Endodermal cell (in vitro differentiated cells): ENCODE results near the gene NACC2. TPM values are rescaled to one million over a fixed set of nuclear protein-coding genes. Genes with fewer than 3 reads are reported as not detected.

Experiments
- DNase-seq: peaks from one replicate; pipeline ENCODE4 v3.0.0-alpha.2; 2017
- H3K27ac ChIP-seq: 2 replicates; pipeline ENCODE4 v1.5.1; 2013; ENCODE audit warnings: mild to moderate bottlenecking, low read depth, low read length, moderate library complexity
- H3K27me3 ChIP-seq: 2 replicates; pipeline ENCODE4 v1.6.1; 2013; ENCODE audit warnings: mild to moderate bottlenecking, low read length, moderate library complexity; ENCODE audit not compliant: insufficient read depth, control insufficient read depth, poor library complexity, severe bottlenecking
- H3K36me3 ChIP-seq: 2 replicates; pipeline ENCODE4 v1.7.0; 2013; ENCODE audit warnings: mild to moderate bottlenecking, low read length, moderate library complexity; ENCODE audit not compliant: control insufficient read depth, insufficient read depth
- H3K4me1 ChIP-seq: one replicate; pipeline ENCODE4 v1.7.0; 2013; ENCODE audit warnings: low read length; ENCODE audit not compliant: control insufficient read depth, insufficient read depth
- H3K4me3 ChIP-seq: 2 replicates; pipeline ENCODE4 v1.5.1; 2013; ENCODE audit warnings: mild to moderate bottlenecking, low read length, moderate library complexity
- H3K9ac ChIP-seq: 2 replicates; pipeline ENCODE4 v1.6.1; 2013; ENCODE audit warnings: mild to moderate bottlenecking, low read length, moderate library complexity; ENCODE audit not compliant: poor library complexity, severe bottlenecking; ENCODE audit errors: extremely low read depth
- H3K9me3 ChIP-seq: 2 replicates; pipeline ENCODE4 v1.6.1; 2013; ENCODE audit warnings: mild to moderate bottlenecking, low read length, moderate library complexity; ENCODE audit not compliant: control insufficient read depth
- H3K27ac Mint-ChIP-seq: 2 replicates; pipeline ENCODE4 v1.8.0; 2020; ENCODE audit warnings: mixed read lengths
- H3K27me3 Mint-ChIP-seq: 2 replicates; pipeline ENCODE4 v1.8.0; 2021; ENCODE audit warnings: mild to moderate bottlenecking, mixed read lengths; ENCODE audit not compliant: insufficient read depth
- H3K36me3 Mint-ChIP-seq: 2 replicates; pipeline ENCODE4 v1.8.0; 2020; ENCODE audit warnings: low read depth, mixed read lengths
- H3K4me1 Mint-ChIP-seq: 2 replicates; pipeline ENCODE4 v1.8.0; 2020; ENCODE audit warnings: mixed read lengths
- H3K4me3 Mint-ChIP-seq: 2 replicates; pipeline ENCODE4 v1.8.0; 2020; ENCODE audit warnings: mild to moderate bottlenecking, moderate library complexity, mixed read lengths
- H3K9me3 Mint-ChIP-seq: 2 replicates; pipeline ENCODE4 v1.8.0; 2020; ENCODE audit warnings: mild to moderate bottlenecking, mixed read lengths
- CTCF ChIP-seq: fragments of 200-600 bp; sonication (generic); conservative IDR thresholded peaks from 2 replicates; pipeline ENCODE4 v1.5.0; 2021; ENCODE audit warnings: antibody characterized with exemption, mild to moderate bottlenecking
- WGBS, 2 experiments: methylation state at CpG; one replicate each; pipeline versions ENCODE4 v1.1.5 to v1.1.7; 2013; ENCODE audit warnings: missing lambda C conversion rate in 2 of 2, mixed read lengths in 1 of 2; ENCODE audit not compliant: insufficient coverage in 1 of 2, insufficient read length in 1 of 2; 5-methylcytosine and 5-hydroxymethylcytosine counted together
- total RNA-seq, 2 donors: library from RNA; stranded (reverse); fragmentation: NEBNext Ultra II Directional in 1 of 2; extraction: Animal tissue kit (Norgen Biotek cat#: 25700) in 1 of 2; gene quantifications; 2 replicates in 1 of 2; 3 replicates in 1 of 2; pipeline ENCODE4 v1.2.1, GENCODE V29; 2021

The NACC2 gene
- total RNA-seq, 2 donors from 2014 or later = 12.4 to 16.7 TPM

- TF ChIP-seq CTCF = no peak
- Histone ChIP-seq H3K9ac (no peak overlapping the region), H3K9me3 (no peaks in the 10 kb centered on the region), H3K27me3 (peaks cover 4% of the 10 kb centered on the region), H3K27ac (no peak overlapping the region), H3K4me1 (peaks cover 5% of the 10 kb centered on the region), H3K36me3 (peaks cover 8% of the 10 kb centered on the region), H3K4me3 (no peak overlapping the region)
- Mint-ChIP-seq H3K36me3 (peaks cover 10% of the 10 kb centered on the region), H3K27ac (no peak overlapping the region), H3K4me3 (no peak overlapping the region), H3K9me3 (no peaks in the 10 kb centered on the region), H3K27me3 (peaks cover 3% of the 10 kb centered on the region), H3K4me1 (peaks cover 13% of the 10 kb centered on the region)
- no peak for DNase-seq
- 92 to 94% methylated on average over 10 to 12 of the region's 12 CpGs for WGBS, 2 experiments
Measured at GRCh38 chr9:135958485-135958884, 136.6 kb downstream of the NACC2 start.

GRCh38 chr9:135957431-135957830 lies 137.7 kb downstream of the NACC2 start:
- H3K4me3 Mint-ChIP-seq = no peak overlapping the region
- H3K9me3 Mint-ChIP-seq = no peaks in the 10 kb centered on the region
- H3K27me3 Mint-ChIP-seq = peaks cover 3% of the 10 kb centered on the region
- H3K36me3 ChIP-seq = peaks cover 13% of the 10 kb centered on the region
- no peak for TF ChIP-seq CTCF
- DNase-seq = no peak
- no peaks in the 10 kb centered on the region for H3K9me3 ChIP-seq
- H3K4me1 ChIP-seq = peaks cover 5% of the 10 kb centered on the region
- H3K36me3 Mint-ChIP-seq = peaks cover 19% of the 10 kb centered on the region
- H3K9ac ChIP-seq = no peak overlapping the region
- no peak overlapping the region for H3K4me3 ChIP-seq
- no peaks in the 10 kb centered on the region for H3K27me3 ChIP-seq
- no peak overlapping the region for H3K27ac ChIP-seq
- WGBS, 2 experiments = 81 to 94% methylated on average over 7 to 9 of the region's 9 CpGs
- H3K27ac Mint-ChIP-seq = no peak overlapping the region
- peaks cover 13% of the 10 kb centered on the region for H3K4me1 Mint-ChIP-seq

- WGBS, 2 experiments = 96% methylated on average over 8 of the region's 8 CpGs; no CpG with 5 or more reads in 1 of the 2 experiments
- no peaks in the 10 kb centered on the region for H3K9me3 Mint-ChIP-seq
- DNase-seq = no peak
- no peak overlapping the region for H3K27ac Mint-ChIP-seq
- Histone ChIP-seq H3K4me3 (no peak overlapping the region), H3K27ac (no peak overlapping the region), H3K27me3 (no peaks in the 10 kb centered on the region), H3K36me3 (peaks cover 20% of the 10 kb centered on the region), H3K4me1 (peaks cover 5% of the 10 kb centered on the region), H3K9me3 (no peaks in the 10 kb centered on the region), H3K9ac (no peak overlapping the region)
- no peak overlapping the region for H3K4me3 Mint-ChIP-seq
- no peak for TF ChIP-seq CTCF
- peaks cover 13% of the 10 kb centered on the region for H3K4me1 Mint-ChIP-seq
- H3K27me3 Mint-ChIP-seq = no peaks in the 10 kb centered on the region
- peaks cover 25% of the 10 kb centered on the region for H3K36me3 Mint-ChIP-seq
Measured at GRCh38 chr9:135956802-135957174, 138.3 kb downstream of the NACC2 start.

Other genes starting within 250 kb of the NACC2 start
- 10 to 100 TPM; 40.1 to 43.1 TPM for gene CAMSAP1, start 187.7 kb downstream of the NACC2 start, total RNA-seq
- 10 to 100 TPM; 47.9 to 48.4 TPM for gene UBAC1, start 133.9 kb downstream of the NACC2 start, total RNA-seq
- gene TMEM250, start 23.6 kb upstream of the NACC2 start, total RNA-seq = 10 to 100 TPM; 56.4 to 58.4 TPM
- gene LHX3, start 109.8 kb upstream of the NACC2 start, total RNA-seq = not detected
- gene QSOX2, start 150.5 kb upstream of the NACC2 start, total RNA-seq = 10 to 100 TPM; 22.0 to 26.3 TPM
- gene CCDC187, start 208.8 kb upstream of the NACC2 start, total RNA-seq = under 1 TPM; 0.04 to 0.09 TPM
- 10 to 100 TPM; 37.2 to 38.6 TPM for gene GPSM1, start 232.2 kb upstream of the NACC2 start, total RNA-seq